NOMO-1 treated with dmso at 0.1 percent for 144 hours (cell line): ENCODE results near the gene CHID1.

Experiments
- DNase-seq: peaks from one replicate; lab custom pipeline; 2025; ENCODE audit not compliant: unreplicated experiment; lab: John Stamatoyannopoulos, UW

CHID1 gene

GRCh38 chr11:910044-910588 lies 494 bp downstream of the CHID1 start:
- no peak for DNase-seq

DNA sequence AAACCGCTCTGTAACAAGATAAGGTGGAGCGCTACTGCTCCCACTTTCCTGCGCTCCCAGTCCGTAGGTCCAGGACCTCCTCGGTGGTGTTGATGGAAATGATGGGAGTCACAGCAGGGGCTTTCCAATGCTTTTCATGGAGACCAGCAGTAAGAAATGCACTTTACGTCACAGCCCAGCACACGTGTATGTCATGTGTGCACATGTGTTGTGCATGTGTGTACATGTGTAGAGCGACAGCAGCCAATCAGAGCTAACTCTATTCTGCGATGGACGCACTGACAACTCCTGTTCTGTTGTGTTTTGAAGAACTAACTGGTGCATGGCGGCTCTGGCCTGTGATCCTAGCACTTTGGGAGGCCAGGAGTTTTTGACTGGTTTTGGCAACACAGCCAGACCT lies 1.2 kb downstream of the CHID1 start:
- no peak for DNase-seq

GRCh38 chr11:908273-908672 lies 2.3 kb downstream of the CHID1 start:
- DNase-seq: no peak

- DNase-seq: no peak
Measured at GRCh38 chr11:907668-908067, 2.9 kb downstream of the CHID1 start.

GRCh38 chr11:905952-906351 lies 4.7 kb downstream of the CHID1 start:
- no peak for DNase-seq

DNA sequence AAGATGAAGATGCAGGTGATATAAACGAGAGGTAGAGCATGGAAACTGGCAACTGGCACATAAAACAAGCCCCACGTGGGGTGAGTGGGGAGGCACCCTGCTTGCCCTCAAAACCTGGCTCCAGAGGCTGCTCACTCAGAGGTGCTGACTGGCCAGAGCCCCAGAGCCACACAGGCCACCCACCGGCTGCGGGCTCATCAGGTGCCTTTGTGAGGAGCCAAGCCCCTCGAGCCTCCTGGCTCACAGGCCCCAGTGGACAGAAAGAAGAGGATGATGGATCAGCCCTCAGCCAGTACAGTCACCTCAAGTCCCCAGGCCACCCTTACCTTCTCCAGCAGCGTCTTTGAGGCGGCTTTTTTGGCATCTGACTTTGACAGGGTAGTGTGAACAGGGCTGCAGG lies 6.2 kb downstream of the CHID1 start:
- no peak for DNase-seq

DNA sequence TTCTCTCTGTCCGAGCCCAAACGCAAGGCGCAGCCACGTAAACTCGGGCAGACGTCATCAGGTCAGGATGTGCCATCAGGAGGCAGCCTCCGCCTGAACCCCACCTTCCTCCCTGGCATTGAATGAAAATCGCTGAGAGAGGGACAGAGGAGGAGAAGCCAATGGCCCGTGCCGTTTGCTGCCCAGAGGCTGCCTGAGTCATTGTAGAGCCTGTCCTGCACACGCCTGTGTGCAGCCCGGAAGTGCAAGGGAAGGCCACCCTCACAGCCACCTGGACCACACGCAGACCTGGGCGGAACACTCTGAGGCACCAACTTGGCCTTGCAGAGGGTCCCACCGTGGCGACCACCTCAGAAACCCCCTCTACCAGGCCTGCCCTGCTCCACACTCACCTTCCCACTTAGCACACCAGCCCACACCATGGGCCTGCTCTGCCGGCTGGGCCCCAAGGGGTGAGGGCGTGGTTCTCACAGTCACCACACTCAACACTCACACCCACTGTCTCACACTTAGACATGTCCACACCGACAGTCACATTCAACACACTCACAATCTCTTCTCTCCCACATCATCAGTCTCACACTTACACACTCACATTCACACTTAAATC lies 9.1 kb downstream of the CHID1 start:
- no peak for DNase-seq

- DNase-seq: no peak
Measured at GRCh38 chr11:900545-900944, 10.1 kb downstream of the CHID1 start.

DNA sequence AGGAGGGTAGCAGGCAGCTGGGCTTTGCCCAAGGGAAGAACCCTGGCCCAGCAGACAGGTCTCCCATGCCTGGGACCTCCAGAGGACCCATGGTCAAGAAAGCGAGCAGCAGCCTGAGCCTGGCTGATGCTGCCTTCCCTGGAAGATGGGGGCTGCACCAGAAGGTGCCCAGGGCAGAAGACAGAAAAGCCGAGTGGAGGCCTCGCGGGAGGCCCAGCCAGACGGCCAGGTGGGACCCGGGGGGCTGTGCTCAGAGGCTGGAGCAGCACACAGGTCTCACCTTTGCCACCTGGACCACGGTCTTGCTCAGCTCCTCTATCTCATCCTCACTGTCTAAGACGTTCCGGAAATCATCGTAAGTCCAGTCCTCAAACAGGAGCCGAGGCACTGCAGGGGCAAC lies 10.9 kb downstream of the CHID1 start:
- no peak for DNase-seq

DNA sequence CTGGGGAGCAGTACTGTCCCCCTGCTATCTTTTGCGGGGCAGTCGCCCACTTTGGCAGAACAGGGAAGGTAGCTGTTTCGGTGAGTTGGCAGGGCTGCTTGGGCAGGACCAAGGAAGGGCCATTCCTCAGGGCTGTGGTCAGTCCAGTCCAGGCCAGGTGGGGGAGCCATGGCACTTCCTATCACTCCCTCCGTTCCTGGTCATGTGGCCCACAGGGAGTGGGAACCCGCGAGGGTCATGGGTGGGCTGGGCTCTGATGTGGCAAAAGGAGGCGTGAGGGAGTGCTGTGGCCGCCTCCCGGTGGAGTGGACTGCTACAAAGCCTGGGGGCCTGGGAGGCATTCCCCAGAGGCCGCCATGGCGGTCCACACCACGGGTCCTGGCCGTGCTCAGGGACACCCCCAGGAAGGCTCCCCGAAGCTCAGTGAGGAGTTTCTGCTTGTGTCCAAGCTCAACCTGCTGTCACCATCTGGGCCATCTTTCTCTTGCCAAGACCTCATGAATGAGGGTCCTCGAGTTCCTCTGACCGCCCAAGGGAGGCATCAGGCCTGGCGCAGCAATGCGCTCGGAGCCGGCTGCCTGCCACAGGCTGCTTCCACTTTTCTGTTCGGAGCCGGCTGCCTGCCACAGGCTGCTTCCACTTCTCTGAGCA lies 11.9 kb downstream of the CHID1 start:
- DNase-seq: no peak

- no peak for DNase-seq
Measured at GRCh38 chr11:898143-898511, 12.5 kb downstream of the CHID1 start.

DNA sequence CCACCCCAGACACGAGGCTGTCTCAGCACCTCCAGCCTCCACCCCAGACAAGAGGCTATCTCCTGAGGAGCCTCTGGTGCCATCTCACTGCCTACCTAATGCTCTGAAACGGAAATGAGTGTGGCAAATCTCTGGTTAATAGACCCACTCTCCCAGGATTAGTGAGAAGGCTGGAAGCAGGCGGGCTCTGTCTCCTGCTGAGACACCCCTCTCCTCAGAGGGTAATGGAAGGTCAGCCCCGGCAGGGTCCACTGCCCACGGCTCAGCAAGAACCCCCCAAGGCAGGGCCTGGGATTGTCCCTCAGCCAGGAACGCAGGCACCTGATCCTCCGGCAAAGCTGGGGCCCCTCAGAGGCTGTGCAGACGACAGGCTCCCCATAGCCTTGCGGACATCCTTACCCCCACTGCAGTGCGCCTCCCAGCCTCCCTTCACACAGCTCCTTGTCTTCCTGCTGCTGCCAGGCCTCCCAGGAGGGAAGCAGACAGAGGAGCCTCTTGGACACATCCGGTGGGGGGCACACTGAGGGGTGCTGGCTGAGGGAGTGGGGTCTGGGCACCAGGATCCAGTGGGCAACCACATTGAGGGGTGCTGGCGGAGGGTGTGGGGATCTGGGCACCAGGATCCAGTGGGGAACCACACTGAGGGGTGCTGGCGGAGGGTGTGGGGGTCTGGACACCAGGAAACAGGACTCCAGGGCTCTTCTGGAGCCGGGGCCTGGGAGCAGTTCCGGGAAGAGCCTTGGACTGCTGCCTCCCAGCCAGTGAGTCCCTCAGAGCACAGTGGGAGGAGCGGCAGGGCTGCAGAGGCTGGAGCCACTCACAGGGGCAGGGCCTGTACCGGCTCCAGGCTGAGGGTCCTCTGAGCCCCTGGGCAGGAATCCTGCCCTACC lies 13.1 kb downstream of the CHID1 start:
- no peak for DNase-seq

DNA sequence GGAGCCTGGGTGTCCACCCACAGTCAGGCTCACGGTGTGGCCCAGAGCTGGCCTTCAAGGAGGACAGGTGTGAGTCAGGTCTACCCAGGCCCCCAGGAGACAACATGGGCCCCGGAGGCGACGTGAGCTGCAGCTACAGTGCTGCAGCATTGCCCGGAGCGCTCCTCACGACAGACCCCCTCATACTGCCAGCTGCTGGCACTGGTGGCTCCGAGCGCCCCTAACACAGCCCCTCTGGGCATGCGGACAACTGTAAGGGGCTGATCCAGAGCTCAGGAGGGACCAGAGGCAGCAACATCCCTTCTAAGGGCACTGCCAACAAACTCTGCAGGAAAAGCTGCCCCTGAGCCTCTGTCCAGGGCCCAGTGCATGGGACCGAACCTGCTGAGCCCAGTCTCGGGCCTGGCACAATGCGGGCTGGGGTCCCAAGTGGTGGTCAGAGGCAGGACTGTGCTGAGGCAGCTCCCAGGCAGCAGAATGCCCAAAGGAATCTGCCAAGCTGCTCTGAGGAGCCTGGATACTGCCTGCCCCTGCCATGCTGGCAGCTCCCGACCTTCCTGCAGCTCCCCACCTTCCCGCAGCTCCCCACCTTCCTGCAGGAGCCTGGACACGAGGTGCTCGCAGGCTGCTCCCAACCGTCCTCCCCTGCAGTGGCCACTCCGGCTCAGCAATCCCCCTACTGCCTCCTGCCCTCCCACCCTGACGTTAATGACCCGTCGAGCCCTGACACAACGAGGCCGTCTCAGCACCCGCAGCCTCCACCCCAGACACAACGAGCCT lies 15.1 kb downstream of the CHID1 start:
- DNase-seq: no peak

GRCh38 chr11:894575-895201 lies 15.9 kb downstream of the CHID1 start:
- no peak for DNase-seq

DNA sequence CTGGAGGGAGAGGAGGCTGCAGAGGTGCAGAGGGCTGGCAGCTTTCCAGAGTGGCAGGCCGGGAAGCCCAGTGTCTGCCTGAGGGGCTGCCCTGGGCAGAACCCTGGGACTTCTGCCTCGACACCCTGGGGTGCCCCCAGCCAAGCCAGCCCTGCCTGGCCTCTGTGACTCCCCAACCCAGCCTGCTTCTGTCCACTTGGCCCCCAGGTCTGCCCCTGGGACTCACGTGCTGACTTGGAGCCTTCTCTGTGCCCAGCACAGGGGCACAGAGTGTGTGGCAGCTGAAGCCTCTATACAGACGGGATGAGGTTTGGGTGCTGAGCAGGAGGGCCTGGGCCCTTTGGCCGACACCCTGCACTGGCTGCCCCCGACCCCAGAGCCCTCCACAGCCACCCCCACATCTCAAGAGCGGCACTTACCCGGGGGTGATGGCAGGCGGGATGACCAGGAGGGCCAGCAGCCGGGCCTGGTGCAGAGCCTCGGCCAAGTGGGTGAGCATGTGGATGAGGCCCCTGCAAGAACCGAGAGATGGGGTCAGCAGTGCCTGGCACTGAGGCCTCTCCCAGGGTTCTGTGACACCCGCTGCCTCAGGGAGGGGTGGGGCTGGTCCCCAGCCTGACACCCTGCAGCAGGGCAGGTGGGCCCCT lies 17.5 kb downstream of the CHID1 start:
- no peak for DNase-seq

GRCh38 chr11:890794-891540 lies 19.6 kb downstream of the CHID1 start:
- DNase-seq: no peak

GRCh38 chr11:889687-890475 lies 20.7 kb downstream of the CHID1 start:
- DNase-seq: no peak

- DNase-seq: no peak
Measured at GRCh38 chr11:889257-889656, 21.4 kb downstream of the CHID1 start.
